Measurements from ENCODE around the gene LGALS12.
"Not testable (repeated sequence)": the region's sequence is repeated elsewhere in the genome, so short reads cannot be mapped to it uniquely, and the experiment has no call there.

Gene LGALS12

DNA sequence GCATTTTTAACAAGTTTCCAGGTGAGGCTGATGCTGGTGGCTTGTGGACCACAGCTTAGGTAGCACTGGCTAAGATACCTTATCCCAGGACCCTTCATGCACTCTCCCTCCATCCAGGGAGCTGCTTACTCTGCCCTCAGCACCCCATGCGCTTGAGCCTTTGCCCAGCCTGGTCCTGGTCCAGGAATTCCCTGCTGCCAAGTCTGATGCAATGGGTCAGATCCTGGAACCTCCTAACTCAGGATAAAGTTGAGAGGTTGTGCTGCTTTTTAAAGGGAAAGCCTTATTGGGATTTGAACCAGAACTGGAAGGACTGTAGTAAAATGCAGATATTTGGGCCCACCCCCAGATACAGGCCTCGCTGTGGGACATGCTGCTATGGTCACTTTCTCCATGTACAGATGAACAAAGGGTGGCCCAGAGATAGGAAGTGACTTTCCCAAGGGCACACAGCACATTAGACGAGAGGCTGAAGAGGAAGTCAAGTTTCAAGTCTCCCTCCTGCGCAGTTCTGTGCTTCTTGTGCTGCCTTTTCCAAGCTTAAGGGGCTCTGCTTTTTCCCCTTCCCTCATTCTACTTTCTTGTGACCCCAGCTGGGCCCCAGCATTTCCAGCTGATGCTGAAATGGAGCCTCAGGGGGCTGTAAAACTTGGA, 824 bp upstream of the LGALS12 start:
- no peak for DNase-seq (ENCODE audit: low read depth in 3 of 3)

DNA sequence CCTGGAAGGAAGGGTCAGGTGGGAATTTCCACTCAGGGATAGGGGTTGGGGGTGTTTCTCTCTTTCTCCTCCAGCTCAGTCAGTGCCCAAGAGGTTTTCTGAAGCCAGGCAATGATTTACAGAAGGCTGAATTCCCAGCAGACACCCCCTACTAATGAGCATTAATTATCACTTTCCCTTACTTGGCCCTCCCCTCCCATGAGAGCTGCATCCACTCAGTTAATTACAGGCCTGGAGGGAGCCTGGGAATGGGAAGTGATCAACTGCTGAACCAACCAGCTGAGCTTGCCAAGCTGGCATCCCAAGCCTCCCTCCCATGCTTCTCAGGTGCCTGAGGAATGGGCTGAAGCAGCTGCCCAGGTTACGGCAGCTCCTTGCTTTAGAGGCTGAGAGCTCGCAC, 992 bp downstream of the LGALS12 start:
- no peak for DNase-seq (ENCODE audit: low read depth in 3 of 3)

DNA sequence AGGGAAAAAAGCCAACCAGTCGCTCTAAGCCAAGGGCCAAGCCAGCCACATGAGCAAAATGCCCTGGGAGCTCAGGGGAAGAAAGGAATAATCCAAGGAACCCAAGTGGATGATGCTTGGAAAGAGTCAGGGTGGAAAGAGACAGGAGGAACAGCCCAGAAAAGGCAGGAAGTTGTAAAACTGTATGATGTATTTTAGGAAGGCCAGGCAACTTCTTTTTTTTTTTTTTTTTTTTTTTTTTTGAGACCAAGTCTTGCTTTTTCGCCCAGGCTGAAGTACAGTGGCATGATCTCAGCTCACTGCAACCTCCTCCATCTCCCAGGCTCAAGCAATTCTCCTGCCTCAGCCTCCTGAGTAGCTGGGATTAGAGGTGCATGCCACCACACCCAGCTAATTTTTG, 1.6 kb downstream of the LGALS12 start:
- no peak for DNase-seq (ENCODE audit: low read depth in 3 of 3)

DNA sequence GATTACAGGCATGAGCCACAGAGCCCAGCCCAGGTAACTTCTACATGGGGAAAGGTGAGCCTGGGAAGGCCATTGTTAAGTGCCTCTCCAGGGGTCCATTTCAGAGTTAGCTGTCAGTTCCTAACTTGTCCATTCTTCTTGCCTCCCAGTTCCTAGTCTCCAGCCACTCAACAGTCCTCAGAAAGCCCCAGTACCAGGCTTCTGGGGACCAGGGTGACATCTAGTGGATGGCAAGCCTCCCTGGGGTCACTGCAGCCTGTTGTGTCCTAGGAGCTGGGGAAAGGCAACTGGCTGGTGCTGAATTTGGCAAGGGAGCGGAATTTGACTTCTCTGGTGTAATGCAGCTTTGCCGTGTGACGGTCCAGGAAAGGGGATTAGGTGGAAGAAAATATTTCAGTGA, 2.1 kb downstream of the LGALS12 start:
- no peak for DNase-seq (ENCODE audit: low read depth in 3 of 3)

DNA sequence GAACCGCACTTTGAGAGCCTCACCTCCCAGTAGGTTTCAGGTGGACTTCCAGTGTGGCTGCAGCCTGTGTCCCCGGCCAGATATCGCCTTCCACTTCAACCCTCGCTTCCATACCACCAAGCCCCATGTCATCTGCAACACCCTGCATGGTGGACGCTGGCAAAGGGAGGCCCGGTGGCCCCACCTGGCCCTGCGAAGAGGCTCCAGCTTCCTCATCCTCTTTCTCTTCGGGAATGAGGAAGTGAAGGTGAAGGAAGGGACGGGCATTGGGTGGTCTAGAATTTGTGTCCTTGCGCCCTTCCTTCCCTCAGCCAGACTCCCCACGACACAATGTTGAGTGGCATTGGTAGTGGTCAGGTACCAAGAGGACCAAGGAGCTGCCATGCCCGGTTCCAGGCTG, 2.9 kb downstream of the LGALS12 start:
- DNase-seq (ENCODE audit: low read depth in 3 of 3), result no peak

DNA sequence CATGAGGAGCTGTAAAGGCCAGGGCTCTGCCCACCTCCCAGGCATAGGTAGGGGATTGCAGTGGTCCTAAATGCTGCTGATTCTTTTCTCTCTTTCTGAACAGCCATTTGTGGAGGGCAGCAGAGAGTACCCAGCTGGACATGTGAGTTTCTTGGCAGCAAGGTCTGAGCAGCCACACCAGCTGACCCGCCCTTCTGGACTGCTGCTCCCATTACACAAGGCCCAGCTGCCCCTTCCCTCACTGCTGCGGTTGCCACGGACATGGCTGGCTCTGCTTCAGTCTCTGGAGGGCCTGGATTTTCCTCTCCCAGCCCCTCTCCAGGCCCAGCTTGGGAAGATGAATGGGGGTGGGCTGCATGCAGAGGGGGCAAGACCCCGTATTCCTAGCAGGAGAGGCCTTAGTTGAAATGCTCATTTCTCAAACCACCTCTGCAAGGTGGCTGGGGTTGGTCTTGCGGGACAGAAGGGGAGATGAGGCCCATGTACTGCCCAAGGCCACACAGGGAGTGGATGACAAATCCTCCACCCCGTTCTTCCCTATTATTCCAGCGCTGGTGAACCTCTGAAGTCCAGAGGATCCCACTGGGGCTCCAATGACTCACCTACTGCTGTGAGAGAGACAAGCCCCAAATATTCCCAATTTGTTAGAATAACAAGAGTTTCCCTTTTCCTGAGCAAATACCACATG, 4.6 kb downstream of the LGALS12 start:
- no peak for DNase-seq (ENCODE audit: low read depth in 3 of 3)

DNA sequence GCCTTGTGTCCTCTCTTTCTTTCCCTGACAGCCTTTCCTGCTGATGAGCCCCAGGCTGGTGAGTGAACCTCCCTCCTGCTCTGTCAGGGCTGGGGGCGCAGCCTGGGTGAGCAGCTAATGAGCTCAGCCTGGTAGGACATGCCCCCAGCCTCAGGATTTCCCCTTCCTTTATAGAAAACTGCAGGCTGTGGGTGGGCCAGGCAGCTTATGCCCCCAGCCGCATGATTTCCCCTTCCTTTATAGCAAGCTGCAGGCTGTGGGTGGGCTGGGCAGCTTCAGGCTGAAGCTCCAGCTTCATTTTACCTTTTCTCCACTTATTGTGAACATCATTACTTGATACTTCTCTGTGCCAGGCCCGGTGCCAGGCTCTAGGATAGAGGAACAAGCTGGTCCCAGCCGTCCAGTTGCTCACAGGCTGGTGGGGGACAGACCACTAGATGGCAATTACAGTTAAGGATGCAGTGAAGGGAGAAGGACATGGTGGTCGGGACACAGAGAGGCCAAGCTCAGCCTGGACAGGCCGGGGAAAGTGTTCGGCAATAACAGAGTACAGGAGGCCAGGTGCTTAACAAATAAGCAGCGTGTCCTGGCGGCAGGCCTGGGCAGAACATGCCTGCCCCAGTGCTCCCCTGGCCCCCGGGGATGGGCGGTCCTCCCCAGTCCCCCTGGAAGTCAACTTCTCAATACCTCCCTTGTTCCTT, 5.3 kb downstream of the LGALS12 start:
- no peak for DNase-seq (ENCODE audit: low read depth in 3 of 3)

DNA sequence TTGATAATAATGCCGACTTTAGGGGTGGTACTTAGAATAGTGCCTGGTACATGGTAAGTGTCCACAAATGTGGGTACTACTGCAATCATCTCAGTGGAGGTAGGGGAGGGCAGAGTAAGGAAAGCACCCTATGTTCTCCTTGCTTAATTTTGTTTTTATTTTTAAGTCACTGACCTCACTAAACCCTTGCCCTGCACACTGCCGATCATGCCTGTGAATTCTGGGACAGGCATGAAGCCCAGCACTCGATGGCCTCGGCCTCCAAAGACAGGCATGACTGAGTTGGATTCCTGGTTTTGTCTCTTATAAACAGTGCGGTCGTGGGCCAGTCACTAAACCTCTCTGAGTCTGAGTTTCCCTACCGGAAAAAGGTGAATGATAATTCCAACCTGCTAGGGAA, 6.9 kb downstream of the LGALS12 start:
- no peak for DNase-seq (ENCODE audit: low read depth in 3 of 3)

DNA sequence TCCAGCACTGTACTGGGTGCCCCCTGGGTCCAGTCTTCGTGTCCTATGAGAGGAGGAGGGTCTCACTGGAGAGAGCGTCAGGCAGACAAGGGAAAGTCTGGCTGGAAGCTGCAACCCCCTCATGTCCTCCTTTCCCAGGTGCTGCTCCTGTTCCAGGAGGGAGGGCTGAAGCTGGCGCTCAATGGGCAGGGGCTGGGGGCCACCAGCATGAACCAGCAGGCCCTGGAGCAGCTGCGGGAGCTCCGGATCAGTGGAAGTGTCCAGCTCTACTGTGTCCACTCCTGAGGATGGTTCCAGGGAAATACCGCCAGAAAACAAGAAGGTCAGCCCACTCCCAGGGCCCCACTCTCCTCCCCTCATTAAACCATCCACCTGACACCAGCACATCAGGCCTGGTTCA, 10.2 kb downstream of the LGALS12 start:
- no peak for DNase-seq (ENCODE audit: low read depth in 3 of 3)

DNA sequence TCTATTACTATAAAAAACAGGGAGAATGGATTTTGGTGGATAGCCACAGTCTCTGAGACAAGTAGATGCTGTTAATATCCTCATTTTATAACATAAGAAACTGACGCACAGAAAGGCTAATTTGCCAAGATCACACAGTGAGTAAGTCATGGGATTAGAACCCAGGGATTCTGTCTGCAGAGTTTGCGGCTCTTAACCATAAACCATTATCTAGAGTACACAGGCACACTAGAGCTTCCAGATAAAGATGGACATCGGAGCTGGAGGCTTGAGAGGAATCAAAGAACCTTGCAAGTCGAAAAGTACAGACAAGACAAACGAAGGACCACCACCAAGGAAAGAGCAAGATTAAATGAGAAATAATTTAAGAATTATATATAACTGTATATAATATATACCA, 11.3 kb downstream of the LGALS12 start:
- no peak for DNase-seq (ENCODE audit: low read depth in 3 of 3)

DNA sequence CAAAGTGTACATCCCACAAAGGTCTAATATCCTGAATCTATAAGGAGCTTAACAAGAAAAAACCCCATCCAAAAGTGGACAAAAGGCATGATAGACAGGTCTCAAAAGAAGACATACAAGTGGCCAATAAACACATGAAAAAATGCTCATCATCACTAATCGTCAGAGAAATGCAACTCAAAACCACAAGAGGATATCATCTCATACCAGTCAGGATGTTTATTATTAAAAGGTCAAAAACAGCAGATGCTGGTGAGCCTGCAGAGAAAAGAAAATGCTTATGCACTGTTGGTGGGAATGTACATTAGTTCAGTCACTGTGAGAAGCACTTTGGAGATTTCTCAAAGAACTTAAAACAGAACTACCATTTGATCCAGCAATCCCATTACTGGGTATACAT, 12.7 kb downstream of the LGALS12 start:
- DNase-seq (ENCODE audit: low read depth in 3 of 3), result no peak

DNA sequence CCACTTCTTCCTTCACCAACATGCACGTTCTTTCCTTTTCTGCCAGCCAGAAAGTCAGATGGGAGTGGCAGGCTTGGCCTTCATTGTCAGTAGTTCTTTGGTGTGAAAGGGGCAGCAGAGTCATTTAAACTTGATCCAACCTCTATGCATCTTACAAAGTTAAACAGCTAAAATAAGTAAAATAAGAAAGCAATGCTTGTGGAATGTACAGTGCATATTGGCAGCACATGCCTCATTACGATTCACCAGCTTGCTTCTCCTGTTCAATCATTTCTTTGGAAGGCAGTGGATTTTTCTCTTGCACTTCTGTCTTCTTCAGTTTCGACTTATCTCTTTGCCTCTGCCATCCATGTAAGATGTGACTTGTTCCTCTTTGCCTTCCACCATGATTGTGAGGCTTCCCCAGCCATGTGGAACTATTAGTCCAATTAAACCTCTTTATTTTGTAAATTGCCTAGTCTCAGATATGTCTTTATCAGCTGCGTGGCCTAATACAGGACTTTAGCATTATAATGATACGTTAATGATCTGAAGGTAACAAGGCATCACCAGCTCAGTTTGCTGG, 14.8 kb downstream of the LGALS12 start:
- no peak for DNase-seq (ENCODE audit: low read depth in 3 of 3)

DNA sequence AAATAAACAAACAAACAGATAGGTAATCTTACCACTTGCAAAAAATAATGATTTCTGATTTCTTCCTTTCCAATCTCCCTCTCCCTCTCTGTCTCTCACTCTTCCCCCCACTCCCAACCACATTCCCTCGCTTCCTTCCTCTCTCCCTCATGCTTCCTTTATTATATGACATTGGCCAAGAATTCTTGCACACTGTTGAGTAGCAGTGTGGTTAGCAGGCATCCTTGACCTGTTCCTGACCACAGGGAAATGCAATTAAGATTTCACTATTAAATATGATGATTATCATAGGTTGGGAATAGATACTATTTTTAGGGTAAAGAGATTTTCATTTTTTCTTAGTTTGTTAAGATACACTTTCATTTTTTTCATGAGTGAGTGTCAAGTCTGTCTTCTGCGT, 16.0 kb downstream of the LGALS12 start:
- no peak for DNase-seq (ENCODE audit: low read depth in 3 of 3)

DNA sequence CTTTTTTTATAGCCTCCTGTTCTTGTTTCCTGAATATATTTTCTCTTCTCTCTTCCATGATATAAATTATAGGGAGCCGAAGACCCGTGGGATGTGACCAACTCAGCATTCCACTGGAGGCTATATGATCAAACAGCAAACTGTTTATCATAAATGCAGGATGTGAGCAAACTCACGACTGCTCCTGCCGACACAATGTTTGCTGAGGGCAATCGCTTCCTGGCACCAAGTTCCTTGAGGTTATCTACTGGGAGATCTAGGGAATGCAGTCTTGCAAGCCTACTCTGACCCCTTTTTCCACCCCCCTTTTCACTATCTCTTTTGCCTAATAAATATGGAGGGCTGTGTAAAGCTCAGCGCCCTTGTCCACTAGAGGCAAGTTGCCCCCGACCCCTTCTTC, 17.3 kb downstream of the LGALS12 start:
- no peak for DNase-seq (ENCODE audit: low read depth in 3 of 3)

DNA sequence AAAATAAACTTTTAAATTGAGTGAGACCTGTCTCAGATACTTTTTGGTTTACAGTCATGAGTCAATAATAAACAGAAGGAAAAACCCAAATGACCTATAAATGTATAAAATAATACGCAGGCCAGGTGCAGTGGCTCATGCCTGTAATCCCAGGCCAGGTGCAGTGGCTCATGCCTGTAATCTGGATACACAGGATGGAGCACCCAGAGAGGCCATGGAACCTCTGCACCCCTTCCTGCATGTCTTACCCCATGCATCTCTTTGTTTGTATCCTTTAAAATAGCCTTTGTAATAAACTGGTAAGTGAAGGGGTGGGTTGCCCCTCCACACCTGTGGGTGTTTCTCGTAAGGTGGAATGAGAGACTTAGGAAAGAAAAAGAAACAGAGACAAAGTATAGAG, 21.8 kb downstream of the LGALS12 start:
- no peak for DNase-seq (ENCODE audit: low read depth in 3 of 3)

DNA sequence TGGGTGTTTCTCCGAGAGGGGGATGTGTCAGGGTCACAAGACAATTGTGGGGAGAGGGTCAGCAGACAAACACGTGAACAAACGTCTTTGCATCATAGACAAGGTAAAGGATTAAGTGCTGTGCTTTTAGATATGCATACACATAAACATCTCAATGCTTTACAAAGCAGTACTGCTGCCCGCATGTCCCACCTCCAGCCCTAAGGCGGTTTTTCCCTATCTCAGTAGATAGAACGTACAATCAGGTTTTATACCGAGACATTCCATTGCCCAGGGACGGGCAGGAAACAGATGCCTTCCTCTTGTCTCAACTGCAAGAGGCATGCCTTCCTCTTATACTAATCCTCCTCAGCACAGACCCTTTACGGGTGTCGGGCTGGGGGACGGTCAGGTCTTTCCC, 22.3 kb downstream of the LGALS12 start:
- not testable (repeated sequence) for DNase-seq (ENCODE audit: low read depth in 3 of 3)

DNA sequence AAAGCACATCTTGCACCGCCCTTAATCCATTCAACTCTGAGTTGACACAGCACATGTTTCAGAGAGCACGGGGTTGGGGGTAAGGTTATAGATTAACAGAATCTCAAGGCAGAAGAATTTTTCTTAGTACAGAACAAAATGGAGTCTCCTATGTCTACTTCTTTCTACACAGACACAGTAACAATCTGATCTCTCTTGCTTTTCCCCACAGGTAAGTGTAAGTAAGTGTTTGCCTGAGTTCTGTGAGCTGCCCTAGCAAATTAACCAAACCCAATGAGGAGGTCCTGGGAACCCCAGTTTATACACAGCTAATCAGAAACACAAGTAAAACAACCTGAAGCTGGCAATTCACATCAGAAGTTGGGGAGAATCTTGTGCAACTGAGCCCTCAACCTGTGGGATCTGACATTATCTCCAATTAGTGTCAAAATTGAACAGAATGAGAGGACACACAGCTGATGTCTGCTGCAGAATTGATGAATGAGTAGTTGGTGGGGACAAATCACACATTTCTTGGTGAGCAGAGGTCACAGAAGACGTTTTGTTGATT, 22.9 kb downstream of the LGALS12 start:
- DNase-seq (ENCODE audit: low read depth in 3 of 3), result not testable (repeated sequence)

DNA sequence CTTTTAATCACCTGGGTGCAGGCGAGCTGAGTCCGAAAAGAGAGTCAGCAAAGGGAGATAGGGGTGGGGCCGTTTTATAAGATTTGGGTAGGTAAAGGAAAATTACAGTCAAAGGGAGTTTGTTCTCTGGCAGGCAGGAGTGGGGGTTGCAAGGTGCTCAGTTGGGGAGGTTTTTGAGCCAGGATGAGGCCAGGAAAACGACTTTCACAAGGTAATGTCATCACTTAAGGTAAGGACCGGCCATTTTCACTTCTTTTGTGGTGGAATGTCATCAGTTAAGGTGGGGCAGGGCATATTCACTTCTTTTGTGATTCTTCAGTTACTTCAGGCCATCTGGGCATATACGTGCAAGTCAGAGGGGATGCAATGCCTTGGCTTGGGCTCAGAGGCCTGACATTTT, 23.5 kb downstream of the LGALS12 start:
- not testable (repeated sequence) for DNase-seq (ENCODE audit: low read depth in 3 of 3)

DNA sequence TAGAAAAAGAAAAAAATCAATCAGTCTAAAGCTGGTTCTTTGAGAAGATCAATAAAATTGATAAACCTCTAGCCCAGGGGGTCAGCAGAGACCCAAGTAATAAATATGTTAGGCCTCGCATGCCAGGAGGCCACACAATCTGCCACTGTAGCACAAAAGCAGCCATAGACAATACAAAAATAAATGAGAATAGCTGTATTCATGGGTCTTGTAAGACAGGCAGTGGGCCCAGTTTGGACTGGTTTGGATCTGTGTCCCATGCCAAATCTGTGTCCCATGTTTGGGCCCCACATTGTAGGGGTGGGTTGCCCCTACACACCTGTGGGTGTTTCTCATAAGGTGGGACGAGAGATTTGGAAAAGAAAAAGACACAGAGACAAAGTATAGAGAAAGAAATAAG, 24.1 kb downstream of the LGALS12 start:
- DNase-seq (ENCODE audit: low read depth in 3 of 3), result no peak

DNA sequence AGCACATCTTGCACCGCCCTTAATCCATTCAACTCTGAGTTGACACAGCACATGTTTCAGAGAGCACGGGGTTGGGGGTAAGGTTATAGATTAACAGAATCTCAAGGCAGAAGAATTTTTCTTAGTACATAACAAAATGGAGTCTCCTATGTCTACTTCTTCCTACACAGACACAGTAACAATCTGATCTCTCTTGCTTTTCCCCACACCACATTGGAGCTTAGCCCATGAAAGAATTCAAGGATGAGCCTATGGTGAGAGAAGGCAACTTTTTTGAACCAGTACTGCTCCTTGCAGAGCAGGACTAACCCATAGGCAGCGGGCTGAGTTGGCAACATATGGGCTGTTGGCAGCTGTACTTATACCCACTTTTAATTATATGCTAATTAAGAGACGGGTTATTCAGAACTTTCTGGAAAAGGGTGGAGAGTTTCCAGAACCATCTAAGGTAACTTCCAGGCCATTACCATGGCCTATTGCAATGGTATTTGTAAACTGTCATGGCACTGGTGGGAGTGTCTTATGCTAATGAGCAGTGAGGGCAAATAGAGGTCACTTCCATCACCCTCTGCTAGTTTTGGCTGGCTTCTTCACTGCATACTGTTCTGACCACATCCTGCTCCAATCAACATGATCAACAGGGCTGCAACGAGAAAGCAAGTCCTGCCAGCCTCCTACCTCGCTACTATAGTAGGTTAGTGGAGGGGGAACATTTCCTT, 25.3 kb downstream of the LGALS12 start:
- DNase-seq (ENCODE audit: low read depth in 3 of 3), result peak in 1 of 3 experiments; percentile 28

DNA sequence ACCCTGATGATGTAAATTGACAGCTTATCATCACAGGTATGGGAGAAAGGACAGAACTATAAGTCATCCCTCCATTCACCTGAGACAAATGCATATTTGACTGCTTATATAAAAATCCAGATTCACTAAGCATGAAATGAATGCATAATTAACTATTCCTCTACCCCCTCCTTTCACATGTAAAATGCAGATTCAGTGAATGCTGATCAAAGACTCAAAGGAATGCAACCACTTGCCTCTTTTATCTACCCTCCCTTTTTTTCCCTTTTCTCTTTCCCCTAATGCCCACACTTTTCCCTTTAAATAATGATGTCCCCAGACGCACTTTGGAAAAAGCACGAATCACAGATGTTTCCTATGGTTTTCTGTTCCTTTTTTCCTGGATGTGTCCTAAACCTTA, 26.2 kb downstream of the LGALS12 start:
- DNase-seq (ENCODE audit: low read depth in 3 of 3), result no peak

Measured in stimulated activated CD4-positive, alpha-beta T cell treated with anti-CD3 and anti-CD28 coated beads, TNF-alpha, amount 100 ng/mL, for 4 hours (primary cell).